Ishikawa (cell line): ENCODE measurements around the gene HMBS.

Experiments
- CEBPB ChIP-seq: IDR thresholded peaks from 2 replicates; pipeline ENCODE4 v1.6.1; 2012
- CREB1 ChIP-seq: IDR thresholded peaks from 2 replicates; pipeline ENCODE4 v1.6.1; 2012; ENCODE audit warnings: low read depth
- EGR1 ChIP-seq: IDR thresholded peaks from 2 replicates; pipeline ENCODE4 v1.6.1; 2012
- EP300 ChIP-seq: IDR thresholded peaks from 2 replicates; pipeline ENCODE4 v1.6.1; 2012; ENCODE audit warnings: borderline replicate concordance
- FOXM1 ChIP-seq: IDR thresholded peaks from 2 replicates; pipeline ENCODE4 v1.6.1; 2012; ENCODE audit warnings: low read depth, borderline replicate concordance
- NFIC ChIP-seq: IDR thresholded peaks from 2 replicates; pipeline ENCODE4 v1.6.1; 2012
- RAD21 ChIP-seq: IDR thresholded peaks from 2 replicates; pipeline ENCODE4 v1.6.1; 2012; ENCODE audit warnings: low read depth
- TAF1 ChIP-seq: IDR thresholded peaks from 2 replicates; pipeline ENCODE4 v1.6.1; 2012; ENCODE audit warnings: low read depth, mild to moderate bottlenecking
- TCF12 ChIP-seq: IDR thresholded peaks from 2 replicates; pipeline ENCODE4 v1.6.1; 2012; ENCODE audit warnings: low read depth
- TEAD4 ChIP-seq: IDR thresholded peaks from 2 replicates; pipeline ENCODE4 v1.6.1; 2012
- YY1 ChIP-seq: IDR thresholded peaks from 2 replicates; pipeline ENCODE4 v1.6.1; 2012; ENCODE audit warnings: low read depth
- ZBTB7A ChIP-seq: IDR thresholded peaks from 2 replicates; pipeline ENCODE4 v1.6.1; 2012; ENCODE audit warnings: low read depth
- TF ChIP-seq, protein P1 (sequence below): IDR thresholded peaks from 2 replicates; pipeline ENCODE4 v1.6.1; 2012; ENCODE audit warnings: low read depth, mild to moderate bottlenecking
- TF ChIP-seq, protein P2 (sequence below): IDR thresholded peaks from 2 replicates; pipeline ENCODE4 v1.6.1; 2012
- TF ChIP-seq, protein P3 (sequence below): IDR thresholded peaks from 2 replicates; pipeline ENCODE4 v1.6.1; 2012

HMBS gene

DNA sequence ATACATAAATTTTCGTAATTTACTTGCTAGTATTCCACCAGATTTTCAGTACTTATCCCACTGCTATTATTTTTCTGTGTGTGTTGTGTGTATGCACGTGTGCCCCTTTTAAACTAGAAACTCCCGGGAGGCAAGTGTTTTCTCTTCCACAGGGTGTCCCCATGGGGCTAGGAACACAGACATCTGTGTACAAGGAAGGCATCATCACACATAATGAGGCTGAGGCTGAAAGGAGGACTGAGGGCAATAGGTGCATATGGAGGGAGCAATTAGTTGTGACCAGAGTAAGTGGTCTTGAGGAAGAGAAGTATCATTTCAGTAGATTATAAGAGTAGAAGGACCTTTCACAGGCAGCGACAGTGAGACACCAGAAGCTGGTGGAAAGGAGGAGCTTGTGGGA is 19.1 kb downstream of the HMBS start:
- TF ChIP-seq RAD21 (peak; percentile 15; the same call in 1 of the 2 replicates), NFIC (no peak)

DNA sequence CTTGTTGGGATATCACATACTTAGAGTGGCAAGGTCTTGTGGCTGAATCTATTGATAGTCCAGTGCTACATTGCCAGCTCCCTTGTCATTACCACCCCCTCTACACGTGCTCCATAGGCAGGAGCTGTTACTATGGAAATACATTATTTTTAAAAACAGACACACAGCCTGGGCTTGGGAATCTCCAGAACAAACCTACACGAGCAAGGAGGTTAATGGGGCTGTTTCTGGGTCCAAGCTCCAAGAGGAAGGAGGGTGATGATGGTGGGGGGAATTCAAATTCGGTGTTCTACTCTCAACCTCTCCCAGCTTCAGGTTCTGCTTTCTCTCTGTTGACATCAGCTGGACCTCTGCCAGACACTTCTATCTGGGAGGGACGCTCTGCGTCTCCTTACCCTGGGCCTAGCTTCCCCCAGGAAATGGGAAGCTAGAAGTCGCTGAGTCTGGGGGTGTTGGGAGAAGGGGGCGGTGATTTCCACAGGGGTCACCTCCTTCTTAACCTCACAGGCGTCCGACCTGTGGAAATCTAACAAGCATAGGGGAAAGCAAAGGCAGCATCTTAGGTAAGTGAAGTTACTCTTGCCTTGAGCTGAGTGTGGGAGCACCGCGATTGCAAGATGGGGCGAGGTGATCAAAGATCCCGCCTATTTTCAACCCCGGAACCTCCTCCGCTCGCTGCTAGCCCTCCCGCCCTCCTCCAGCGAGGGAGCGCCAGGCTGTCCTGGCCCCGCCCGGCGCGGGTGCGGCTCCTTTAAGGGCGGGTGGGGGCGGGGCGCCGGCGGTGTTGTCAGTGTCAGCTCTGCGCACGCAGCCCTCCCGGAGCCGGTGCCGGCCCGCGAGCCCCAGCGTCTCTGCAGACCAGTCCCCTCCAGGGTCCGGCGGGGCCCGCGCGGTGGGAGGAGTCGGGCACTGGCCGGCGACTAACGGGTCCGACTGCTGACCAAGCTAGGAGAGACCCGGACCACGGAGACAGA is 22.2 kb downstream of the HMBS start, which contains the start of gene C2CD2L:
Gene C2CD2L, plus strand, starts transcription at position 781 of the 974 bp plus-strand sequence. CDS start 398 bp downstream, outside the sequence.
- TF ChIP-seq TCF12 (peak; percentile 26; the same call in 1 of the 2 replicates), EP300 (0 out of 2 replicates have a peak, but pooled peaks have one; percentile 11), ZBTB7A (peak; percentile 49; the same call in 1 of the 2 replicates), FOXM1 (no peak), YY1 (no peak), RAD21 (no peak), NFIC (0 out of 2 replicates have a peak, but pooled peaks have one; percentile 9), TAF1 (peak; percentile 76)
- TF ChIP-seq, protein P1, sequence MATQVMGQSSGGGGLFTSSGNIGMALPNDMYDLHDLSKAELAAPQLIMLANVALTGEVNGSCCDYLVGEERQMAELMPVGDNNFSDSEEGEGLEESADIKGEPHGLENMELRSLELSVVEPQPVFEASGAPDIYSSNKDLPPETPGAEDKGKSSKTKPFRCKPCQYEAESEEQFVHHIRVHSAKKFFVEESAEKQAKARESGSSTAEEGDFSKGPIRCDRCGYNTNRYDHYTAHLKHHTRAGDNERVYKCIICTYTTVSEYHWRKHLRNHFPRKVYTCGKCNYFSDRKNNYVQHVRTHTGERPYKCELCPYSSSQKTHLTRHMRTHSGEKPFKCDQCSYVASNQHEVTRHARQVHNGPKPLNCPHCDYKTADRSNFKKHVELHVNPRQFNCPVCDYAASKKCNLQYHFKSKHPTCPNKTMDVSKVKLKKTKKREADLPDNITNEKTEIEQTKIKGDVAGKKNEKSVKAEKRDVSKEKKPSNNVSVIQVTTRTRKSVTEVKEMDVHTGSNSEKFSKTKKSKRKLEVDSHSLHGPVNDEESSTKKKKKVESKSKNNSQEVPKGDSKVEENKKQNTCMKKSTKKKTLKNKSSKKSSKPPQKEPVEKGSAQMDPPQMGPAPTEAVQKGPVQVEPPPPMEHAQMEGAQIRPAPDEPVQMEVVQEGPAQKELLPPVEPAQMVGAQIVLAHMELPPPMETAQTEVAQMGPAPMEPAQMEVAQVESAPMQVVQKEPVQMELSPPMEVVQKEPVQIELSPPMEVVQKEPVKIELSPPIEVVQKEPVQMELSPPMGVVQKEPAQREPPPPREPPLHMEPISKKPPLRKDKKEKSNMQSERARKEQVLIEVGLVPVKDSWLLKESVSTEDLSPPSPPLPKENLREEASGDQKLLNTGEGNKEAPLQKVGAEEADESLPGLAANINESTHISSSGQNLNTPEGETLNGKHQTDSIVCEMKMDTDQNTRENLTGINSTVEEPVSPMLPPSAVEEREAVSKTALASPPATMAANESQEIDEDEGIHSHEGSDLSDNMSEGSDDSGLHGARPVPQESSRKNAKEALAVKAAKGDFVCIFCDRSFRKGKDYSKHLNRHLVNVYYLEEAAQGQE: no peak

DNA sequence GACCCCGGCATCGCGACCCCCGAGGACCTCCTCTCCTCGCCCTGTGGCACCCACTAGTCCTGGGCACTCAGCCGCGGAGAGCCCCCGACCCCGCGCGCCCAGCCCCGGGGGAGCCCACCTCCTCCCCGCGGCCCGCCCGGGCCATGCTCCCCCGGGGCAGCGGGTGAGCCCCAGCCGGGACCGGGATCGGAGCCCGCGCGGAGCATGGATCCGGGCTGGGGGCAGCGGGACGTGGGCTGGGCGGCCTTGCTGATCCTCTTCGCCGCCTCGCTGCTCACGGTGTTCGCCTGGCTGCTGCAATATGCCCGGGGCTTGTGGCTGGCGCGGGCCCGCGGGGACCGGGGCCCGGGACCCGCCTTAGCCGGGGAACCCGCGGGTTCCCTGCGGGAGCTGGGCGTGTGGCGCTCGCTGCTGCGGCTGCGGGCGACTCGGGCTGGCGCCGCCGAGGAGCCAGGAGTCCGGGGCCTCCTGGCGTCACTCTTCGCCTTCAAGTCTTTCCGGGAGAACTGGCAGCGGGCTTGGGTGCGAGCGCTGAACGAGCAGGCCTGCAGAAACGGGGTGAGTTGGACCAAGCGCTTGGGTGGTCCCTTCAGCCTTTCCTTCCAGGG is 23.0 kb downstream of the HMBS start:
- TF ChIP-seq ZBTB7A (no peak), RAD21 (no peak), TCF12 (no peak), CEBPB (no peak), CREB1 (no peak), EP300 (no peak), TAF1 (no peak), YY1 (no peak), EGR1 (no peak), TEAD4 (no peak), NFIC (no peak), FOXM1 (no peak)
- TF ChIP-seq, protein P1: no peak
- TF ChIP-seq, protein P2, sequence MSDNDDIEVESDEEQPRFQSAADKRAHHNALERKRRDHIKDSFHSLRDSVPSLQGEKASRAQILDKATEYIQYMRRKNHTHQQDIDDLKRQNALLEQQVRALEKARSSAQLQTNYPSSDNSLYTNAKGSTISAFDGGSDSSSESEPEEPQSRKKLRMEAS: no peak
- TF ChIP-seq, protein P3, sequence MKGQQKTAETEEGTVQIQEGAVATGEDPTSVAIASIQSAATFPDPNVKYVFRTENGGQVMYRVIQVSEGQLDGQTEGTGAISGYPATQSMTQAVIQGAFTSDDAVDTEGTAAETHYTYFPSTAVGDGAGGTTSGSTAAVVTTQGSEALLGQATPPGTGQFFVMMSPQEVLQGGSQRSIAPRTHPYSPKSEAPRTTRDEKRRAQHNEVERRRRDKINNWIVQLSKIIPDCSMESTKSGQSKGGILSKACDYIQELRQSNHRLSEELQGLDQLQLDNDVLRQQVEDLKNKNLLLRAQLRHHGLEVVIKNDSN: no peak

DNA sequence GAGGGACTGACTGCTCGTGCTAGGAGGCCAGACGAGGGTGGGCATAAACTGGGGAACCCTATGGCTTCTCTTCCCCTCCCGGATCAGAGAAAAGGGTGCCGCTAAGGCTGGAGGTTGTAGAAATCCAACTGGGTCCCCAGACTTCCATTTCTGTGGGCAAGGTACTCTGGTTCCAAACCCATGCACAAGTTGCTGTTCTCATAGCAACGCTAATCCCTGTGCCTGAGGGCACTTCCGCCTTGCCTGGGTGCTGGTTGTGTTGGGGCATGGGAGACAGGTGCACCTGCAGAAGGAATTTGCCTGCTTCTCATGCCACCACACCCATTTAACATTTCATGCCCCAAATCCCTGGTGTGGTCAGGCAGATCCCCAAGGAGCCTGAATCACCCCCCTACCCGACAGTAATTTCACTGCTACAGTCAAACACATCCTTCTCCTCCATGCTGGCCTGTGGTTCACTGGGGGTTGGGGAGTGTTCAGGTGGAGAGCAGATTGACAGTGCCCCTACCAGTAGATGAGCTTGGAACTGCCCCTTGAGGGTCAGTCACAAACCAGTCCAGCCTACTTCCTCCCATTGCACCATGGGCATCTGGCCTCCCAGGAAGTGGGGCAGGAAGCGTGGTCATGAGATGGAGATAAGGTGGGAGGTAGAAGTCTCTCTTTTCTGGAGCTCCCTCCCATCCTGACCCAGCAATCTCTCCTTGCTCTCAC is 23.6 kb downstream of the HMBS start:
- TF ChIP-seq, protein P3: no peak
- TF ChIP-seq EP300 (no peak; the same call in 1 of the 2 replicates), RAD21 (no peak), TEAD4 (0 out of 2 replicates have a peak, but pooled peaks have one; percentile 27), EGR1 (no peak), NFIC (no peak), CEBPB (no peak), ZBTB7A (peak; percentile 36; the same call in 1 of the 2 replicates), TAF1 (no peak), TCF12 (peak; percentile 45; the same call in 1 of the 2 replicates), FOXM1 (no peak), CREB1 (no peak), YY1 (no peak)
- TF ChIP-seq, protein P1: no peak
- TF ChIP-seq, protein P2: peak; percentile 64
